Osteoblast (primary cell): ENCODE measurements around the gene TMEM139. TPM values are rescaled to one million over a fixed set of nuclear protein-coding genes. Genes with fewer than 3 reads are reported as not detected.
A peak's percentile ranks its signal among the peaks of the same experiment; 100 is the strongest.

Experiments used
- DNase-seq: peaks from one replicate; pipeline ENCODE4 v3.0.0; 2011; ENCODE audit warnings: low spot score, mixed read lengths; ENCODE audit not compliant: insufficient read length; ENCODE audit errors: missing footprints
- H2AFZ ChIP-seq: 2 replicates; pipeline ENCODE4 v1.6.0; 2011; ENCODE audit warnings: mild to moderate bottlenecking, low read length
- H3K27ac ChIP-seq: 2 replicates; pipeline ENCODE4 v1.5.1; 2011; ENCODE audit warnings: mild to moderate bottlenecking, low read depth, low read length, moderate library complexity
- H3K27me3 ChIP-seq: 2 replicates; pipeline ENCODE4 v1.6.0; 2012; ENCODE audit warnings: mild to moderate bottlenecking, control low read depth, inconsistent platforms, low read length, moderate library complexity; ENCODE audit not compliant: insufficient read depth
- H3K36me3 ChIP-seq: 2 replicates; pipeline ENCODE4 v1.5.1; 2011; ENCODE audit warnings: mild to moderate bottlenecking, low read length, control low read depth, moderate library complexity; ENCODE audit not compliant: insufficient read depth
- H3K4me1 ChIP-seq: 2 replicates; pipeline ENCODE4 v1.5.1; 2011; ENCODE audit warnings: mild to moderate bottlenecking, low read length, control low read depth, moderate library complexity; ENCODE audit not compliant: insufficient read depth
- H3K4me2 ChIP-seq: 2 replicates; pipeline ENCODE4 v1.6.0; 2011; ENCODE audit warnings: mild to moderate bottlenecking, low read length; ENCODE audit not compliant: insufficient read depth
- H3K4me3 ChIP-seq: fragments of 200-600 bp; sonication (generic); 3 replicates; pipeline ENCODE4 v1.5.1; 2012; ENCODE audit warnings: mild to moderate bottlenecking, low read length, inconsistent platforms; ENCODE audit not compliant: insufficient read depth
- H3K79me2 ChIP-seq: 2 replicates; pipeline ENCODE4 v1.6.0; 2012; ENCODE audit warnings: mild to moderate bottlenecking, low read length, control low read depth, inconsistent platforms; ENCODE audit not compliant: insufficient read depth
- H3K9me3 ChIP-seq: 2 replicates; pipeline ENCODE4 v1.5.1; 2011; ENCODE audit warnings: low read depth, low read length, control low read depth
- H4K20me1 ChIP-seq: 2 replicates; pipeline ENCODE4 v1.6.0; 2012; ENCODE audit warnings: mild to moderate bottlenecking, low read length, control low read depth; ENCODE audit not compliant: insufficient read depth
- CTCF ChIP-seq: IDR thresholded peaks from 2 replicates; pipeline ENCODE4 v1.5.1; 2011; ENCODE audit warnings: mild to moderate bottlenecking, low read depth, low read length, moderate library complexity; ENCODE audit errors: extremely low read depth
- total RNA-seq: library from RNA; depleted of rRNA; stranded (reverse); fragments of >200 nt; gene quantifications from 2 replicates; pipeline ENCODE4 v1.2.3, GENCODE V29; 2012

Gene TMEM139
- total RNA-seq, 1 donor, result not detected

- no peak for DNase-seq
- H4K20me1 ChIP-seq, result peaks cover 4% of the 10 kb centered on the region
- peaks cover 22% of the 10 kb centered on the region for H3K79me2 ChIP-seq
- H3K27me3 ChIP-seq, result no peaks in the 10 kb centered on the region
- H3K4me1 ChIP-seq, result peaks cover 13% of the 10 kb centered on the region
- no peak overlapping the region for H3K4me2 ChIP-seq
- H2AFZ ChIP-seq, result no peak overlapping the region
- TF ChIP-seq CTCF, result no peak
- no peak overlapping the region for H3K27ac ChIP-seq
- no peak overlapping the region for H3K4me3 ChIP-seq
- H3K36me3 ChIP-seq, result no peaks in the 10 kb centered on the region
- H3K9me3 ChIP-seq, result no peaks in the 10 kb centered on the region
Observed at GRCh38 chr7:143285470-143285778, 666 bp downstream of the TMEM139 start.

GRCh38 chr7:143285806-143286521, 1.2 kb downstream of the TMEM139 start:
- peaks cover 6% of the 10 kb centered on the region for H4K20me1 ChIP-seq
- H3K4me3 ChIP-seq, result no peak overlapping the region
- peaks cover 27% of the 10 kb centered on the region for H3K79me2 ChIP-seq
- no peak for TF ChIP-seq CTCF
- no peak overlapping the region for H3K4me2 ChIP-seq
- H3K4me1 ChIP-seq, result peaks cover 14% of the 10 kb centered on the region
- H2AFZ ChIP-seq, result no peak overlapping the region
- H3K9me3 ChIP-seq, result no peaks in the 10 kb centered on the region
- DNase-seq, result no peak
- no peak overlapping the region for H3K27ac ChIP-seq
- H3K27me3 ChIP-seq, result no peaks in the 10 kb centered on the region
- no peaks in the 10 kb centered on the region for H3K36me3 ChIP-seq

- Histone ChIP-seq H4K20me1 (peaks cover 6% of the 10 kb centered on the region), H3K4me1 (peaks cover 14% of the 10 kb centered on the region), H3K4me3 (no peak overlapping the region), H3K27me3 (no peaks in the 10 kb centered on the region), H3K27ac (no peak overlapping the region), H3K79me2 (peaks cover 32% of the 10 kb centered on the region), H3K36me3 (peaks cover 2% of the 10 kb centered on the region), H2AFZ (no peak overlapping the region), H3K9me3 (no peaks in the 10 kb centered on the region), H3K4me2 (no peak overlapping the region)
- no peak for TF ChIP-seq CTCF
- DNase-seq, result no peak
Observed at GRCh38 chr7:143286522-143286890, 1.7 kb downstream of the TMEM139 start.

- Histone ChIP-seq H3K4me2 (peak overlapping the region; percentile 25), H3K4me3 (peak overlapping the region; percentile 95), H3K36me3 (peaks cover 10% of the 10 kb centered on the region), H4K20me1 (peaks cover 6% of the 10 kb centered on the region), H3K79me2 (peaks cover 39% of the 10 kb centered on the region), H3K4me1 (peaks cover 14% of the 10 kb centered on the region), H3K27me3 (no peaks in the 10 kb centered on the region), H3K27ac (no peak overlapping the region), H2AFZ (peak overlapping the region; percentile 78), H3K9me3 (no peaks in the 10 kb centered on the region)
- TF ChIP-seq CTCF, result no peak
- DNase-seq, result no peak
Observed at GRCh38 chr7:143287339-143287934, 2.7 kb downstream of the TMEM139 start.
